Lung (tissue), 12 donors: ENCODE measurements around the gene TRIM60. TPM values are rescaled to one million over a fixed set of nuclear protein-coding genes. Genes with fewer than 3 reads are reported as not detected.

Experiments
- ATAC-seq: fragments of 200-7000 bp; cut with Tn5 transposase; one replicate; pipeline ENCODE4 v1.9.1; 2020; ENCODE audit warnings: moderate number of reproducible peaks; ENCODE audit not compliant: insufficient read depth, low FRiP score
- DNase-seq, 3 donors: peaks; one replicate each; pipeline ENCODE4 v3.0.0-alpha.2; 2013 to 2017
- H3K27ac ChIP-seq, 2 donors: one replicate each; pipeline ENCODE4 v1.5.1; 2013; ENCODE audit warnings: mild to moderate bottlenecking in 2 of 2, moderate library complexity in 2 of 2, control low read depth in 1 of 2, inconsistent platforms in 1 of 2, low read depth in 1 of 2, low read length in 1 of 2
- H3K27me3 ChIP-seq, 3 donors: one replicate each; pipeline ENCODE4 v1.5.1; 2013; ENCODE audit warnings: low read length in 2 of 3; ENCODE audit not compliant: control insufficient read depth in 3 of 3, insufficient read depth in 3 of 3
- H3K36me3 ChIP-seq, 4 donors: one replicate each; pipeline ENCODE4 v1.5.1; 2013; ENCODE audit warnings: low read length in 4 of 4, mild to moderate bottlenecking in 1 of 4, moderate library complexity in 1 of 4; ENCODE audit not compliant: control insufficient read depth in 4 of 4, insufficient read depth in 4 of 4
- H3K4me1 ChIP-seq, 5 donors: one replicate each; pipeline ENCODE4 v1.5.1; 2013; ENCODE audit warnings: low read length in 5 of 5, mild to moderate bottlenecking in 2 of 5, moderate library complexity in 1 of 5; ENCODE audit not compliant: control insufficient read depth in 5 of 5, insufficient read depth in 5 of 5
- H3K4me3 ChIP-seq: one replicate; pipeline ENCODE4 v1.5.1; 2013; ENCODE audit warnings: mild to moderate bottlenecking, control low read depth, moderate library complexity
- H3K9ac ChIP-seq, 2 donors: one replicate each; pipeline ENCODE4 v1.5.1; 2013; ENCODE audit warnings: low read length in 2 of 2, control low read depth in 1 of 2; ENCODE audit not compliant: insufficient read depth in 1 of 2
- H3K9me3 ChIP-seq, 4 donors: one replicate each; pipeline ENCODE4 v1.5.1; 2013; ENCODE audit warnings: low read length in 3 of 4, mild to moderate bottlenecking in 1 of 4, moderate library complexity in 1 of 4; ENCODE audit not compliant: control insufficient read depth in 4 of 4, insufficient read depth in 3 of 4
- CTCF ChIP-seq: IDR thresholded peaks from 2 replicates; pipeline ENCODE4 v1.5.1; 2012; ENCODE audit warnings: mild to moderate bottlenecking; ENCODE audit errors: control extremely low read depth, extremely low read depth
- whole genome bisulfite sequencing, 2 donors: extraction: QIAGEN DNeasy Blood & Tissue Kit; methylation state at CpG; one replicate each; pipeline ENCODE4 v1.1.7; 2013; 5-methylcytosine and 5-hydroxymethylcytosine counted together
- polyA plus RNA-seq, 2 donors: library from polyadenylated mRNA; stranded (reverse); fragments of 200-250 nt; gene quantifications; one replicate each; pipeline ENCODE4 v1.2.1, GENCODE V29; 2013
- total RNA-seq, 2 donors: library from RNA; depleted of rRNA in 1 of 2; stranded (reverse); fragments of >200 nt in 1 of 2; gene quantifications; one replicate each; pipeline ENCODE4 v1.2.1, GENCODE V29; 2014 to 2021
- donor health status: control.
- donor health status: control.
- donor health status: Bipolar disorder and iron deficiency.
- donor health status: healthy.
- donor health status: DM: yes; HTN: yes; CAD: no.

Gene TRIM60
- total and polyA plus RNA-seq, 4 donors: not detected

- H3K9me3 ChIP-seq: no peaks in the 10 kb centered on the region
- no peaks in the 10 kb centered on the region for H3K27me3 ChIP-seq
- H3K4me1 ChIP-seq: no peaks in the 10 kb centered on the region
- DNase-seq (no peak), ATAC-seq (no peak)
- no peaks in the 10 kb centered on the region for H3K36me3 ChIP-seq
- no peak for TF ChIP-seq CTCF
- no peak overlapping the region for H3K4me3 ChIP-seq
- no peak overlapping the region for H3K27ac ChIP-seq
- H3K9ac ChIP-seq: no peak overlapping the region
- WGBS, 2 donors: 81 to 88% methylated on average over 5 of the region's 5 CpGs
These were observed 22.1 kb upstream of the TRIM60 start for GRCh38 chr4:165009493-165010227.

DNA sequence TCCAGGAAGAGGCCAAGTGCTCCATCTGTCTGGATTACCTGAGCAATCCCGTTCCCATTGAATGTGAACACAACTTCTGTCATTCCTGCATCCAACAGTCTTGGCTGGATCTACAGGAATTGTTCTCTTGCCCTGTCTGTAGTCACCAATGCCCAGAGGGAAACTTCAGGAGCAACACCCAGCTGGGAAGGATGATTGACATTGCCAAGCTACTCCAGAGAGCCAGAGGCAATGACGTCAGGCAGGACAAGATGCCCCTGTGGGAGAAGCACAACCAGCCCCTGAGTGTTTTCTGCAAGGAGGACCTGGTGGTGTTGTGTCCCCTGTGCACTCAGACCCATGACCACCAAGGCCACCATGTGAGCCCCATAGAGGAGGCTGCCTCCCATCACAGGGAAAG is 21.3 kb upstream of the TRIM60 start:
- Histone ChIP-seq H3K4me3 (no peak overlapping the region), H3K4me1 (no peaks in the 10 kb centered on the region), H3K27me3 (no peaks in the 10 kb centered on the region), H3K9ac (no peak overlapping the region), H3K27ac (no peak overlapping the region), H3K36me3 (no peaks in the 10 kb centered on the region), H3K9me3 (no peaks in the 10 kb centered on the region)
- 72 to 85% methylated on average over 2 of the region's 2 CpGs for WGBS, 2 donors
- ATAC-seq (no peak), DNase-seq (no peak)
- no peak for TF ChIP-seq CTCF

- Histone ChIP-seq H3K27me3 (no peaks in the 10 kb centered on the region), H3K36me3 (no peaks in the 10 kb centered on the region), H3K9ac (no peak overlapping the region), H3K4me1 (no peaks in the 10 kb centered on the region), H3K4me3 (no peak overlapping the region), H3K27ac (no peak overlapping the region), H3K9me3 (no peaks in the 10 kb centered on the region)
- no peak for TF ChIP-seq CTCF
- no peak for ATAC-seq
- no peak for DNase-seq
- 78 to 81% methylated on average over 8 of the region's 8 CpGs for WGBS, 2 donors
These were observed 20.8 kb upstream of the TRIM60 start for GRCh38 chr4:165010991-165011390.

DNA sequence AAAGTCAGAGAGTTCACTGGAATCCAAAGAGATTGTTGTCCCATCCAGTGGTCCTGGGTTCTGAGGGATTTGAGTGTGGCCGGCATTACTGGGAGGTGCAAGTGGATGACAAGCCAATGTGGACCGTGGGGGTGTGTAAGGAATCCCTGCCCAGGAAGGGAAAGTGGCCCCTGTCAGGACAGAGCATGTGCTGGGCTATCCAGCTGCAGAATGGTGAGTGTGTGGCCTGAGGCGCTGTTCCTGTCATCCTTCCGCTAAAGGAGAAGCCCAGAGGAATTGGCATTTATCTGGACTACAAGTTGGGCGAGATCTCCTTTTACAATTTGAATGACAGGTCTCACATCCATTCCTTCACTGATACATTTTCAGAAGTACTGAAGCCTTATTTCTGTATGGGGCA is 20.4 kb upstream of the TRIM60 start:
- no peak for DNase-seq
- no peak for ATAC-seq
- WGBS, 2 donors: 84 to 88% methylated on average over 5 of the region's 5 CpGs

More for the DNA sequence above, 20.4 kb upstream of the TRIM60 start:
- Histone ChIP-seq H3K4me3 (no peak overlapping the region), H3K9ac (no peak overlapping the region), H3K9me3 (no peaks in the 10 kb centered on the region), H3K27me3 (no peaks in the 10 kb centered on the region), H3K4me1 (no peaks in the 10 kb centered on the region), H3K27ac (no peak overlapping the region), H3K36me3 (no peaks in the 10 kb centered on the region)
- TF ChIP-seq CTCF: no peak
